ENCODE data around the gene ZNF555.
"Not testable (repeated sequence)": the region's sequence is repeated elsewhere in the genome, so short reads cannot be mapped to it uniquely, and the experiment has no call there.

Gene ZNF555

DNA sequence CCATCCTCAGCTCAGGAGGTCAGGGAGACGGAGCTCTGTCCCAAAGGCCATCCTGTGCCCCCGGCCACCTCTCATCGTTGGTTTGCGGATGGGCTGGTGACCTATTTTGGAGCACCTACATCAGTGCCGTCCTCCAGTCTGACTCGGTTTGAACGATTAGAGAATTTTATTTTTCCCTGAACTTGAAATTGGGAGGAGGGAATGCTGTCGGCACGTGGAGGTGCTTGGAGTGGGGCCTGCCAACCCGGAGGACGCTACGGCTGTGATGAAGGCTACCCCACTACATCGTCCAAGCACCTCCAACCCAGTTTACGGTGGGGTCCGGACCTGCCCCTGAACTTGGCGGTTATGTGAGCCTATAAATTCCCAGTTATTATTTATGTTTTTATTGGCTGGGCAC, 24.6 kb upstream of the ZNF555 start:
- TF ChIP-seq CTCF (IDR thresholded peaks at IDR 0.05; ENCODE audit: low read depth, low read length, missing control alignments), result no peak
- H3K4me3 ChIP-seq (ENCODE audit: low read depth, low read length), result no peak overlapping the region
- DNase-seq (ENCODE audit: low read depth), result no peak
- in situ Hi-C loops (cut with HindIII; ENCODE audit: low sequenced_read_pairs), result no loop called here

DNA sequence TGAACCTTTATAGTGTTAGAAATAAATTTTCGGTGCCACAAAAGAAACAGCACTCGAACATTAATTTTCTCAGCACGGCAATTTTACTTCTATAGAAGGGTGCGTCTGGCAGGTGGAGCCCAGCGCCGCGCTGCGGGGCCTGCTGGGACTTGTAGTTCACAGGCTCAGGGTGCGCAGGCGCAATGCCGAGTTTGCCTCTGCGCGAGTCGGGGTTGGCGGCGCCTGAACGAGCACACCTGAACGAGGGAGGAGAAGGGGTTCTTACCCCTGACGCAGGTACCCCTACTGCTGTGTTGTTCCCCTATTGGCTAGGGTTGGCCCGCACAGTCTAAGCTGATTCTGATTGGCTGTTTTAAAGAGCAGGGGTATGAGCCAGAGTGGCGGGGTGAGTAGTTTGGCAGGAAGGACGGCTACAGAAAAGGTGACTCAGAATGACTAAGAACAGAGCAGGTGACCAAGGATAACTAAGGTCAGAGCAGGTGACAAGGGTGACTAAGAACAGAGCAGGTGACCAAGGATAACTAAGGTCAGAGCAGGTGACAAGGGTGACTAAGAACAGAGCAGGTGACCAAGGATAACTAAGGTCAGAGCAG, 23.9 kb upstream of the ZNF555 start:
- in situ Hi-C loops (cut with HindIII; ENCODE audit: low sequenced_read_pairs), result not testable (repeated sequence)

GRCh38 chr19:2819540-2820111, 21.6 kb upstream of the ZNF555 start, which contains the start of gene ZNF554:
TSS of gene ZNF554 (plus strand) at chr19:2819868. CDS start at chr19:2820072, 204 bp downstream.
- peak; percentile 98 for TF ChIP-seq CTCF (IDR thresholded peaks at IDR 0.05; ENCODE audit: low read depth, low read length, missing control alignments)
- DNase-seq (ENCODE audit: low read depth), result peak; percentile 90
- H3K4me3 ChIP-seq (ENCODE audit: low read depth, low read length), result peak within 1 kb of the TSS; percentile 75
- in situ Hi-C loops (cut with HindIII; ENCODE audit: low sequenced_read_pairs), result no loop called here

More for the DNA sequence above, 23.9 kb upstream of the ZNF555 start:
- DNase-seq (ENCODE audit: low read depth); H3K4me3 ChIP-seq (ENCODE audit: low read depth, low read length): not testable (repeated sequence)

DNA sequence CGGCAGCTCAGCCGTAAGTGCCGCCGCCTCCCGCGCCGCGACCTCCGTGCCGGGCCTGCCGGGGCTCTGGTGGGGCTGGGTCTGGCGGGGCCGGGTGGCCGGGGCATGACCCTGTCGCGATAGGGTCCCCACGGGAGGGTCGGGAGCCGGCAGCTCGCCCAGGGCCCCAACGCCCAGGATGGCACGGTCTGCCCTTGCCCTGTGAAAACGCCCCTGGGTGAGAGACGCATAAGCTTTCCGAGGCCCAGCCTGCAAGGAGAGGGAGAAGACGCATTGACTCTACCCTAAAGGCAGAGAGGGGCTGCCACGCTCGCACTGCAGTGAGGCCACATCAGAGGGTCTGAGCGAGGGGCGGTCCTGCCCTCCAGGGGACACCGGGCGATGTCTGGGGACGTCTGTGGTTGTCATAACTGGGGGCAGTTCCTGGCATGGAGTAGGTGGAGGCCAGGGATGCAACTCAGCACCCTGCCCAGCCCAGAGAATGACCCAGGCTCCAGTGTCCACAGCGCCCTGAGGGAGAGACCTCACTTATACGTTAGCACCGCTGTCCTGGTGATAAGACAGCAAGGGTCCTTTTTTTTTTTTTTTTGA, 21.1 kb upstream of the ZNF555 start:
- no peak for DNase-seq (ENCODE audit: low read depth)
- peak overlapping the region; percentile 75 for H3K4me3 ChIP-seq (ENCODE audit: low read depth, low read length)
- TF ChIP-seq CTCF (IDR thresholded peaks at IDR 0.05; ENCODE audit: low read depth, low read length, missing control alignments), result no peak
- in situ Hi-C loops (cut with HindIII; ENCODE audit: low sequenced_read_pairs), result no loop called here

DNA sequence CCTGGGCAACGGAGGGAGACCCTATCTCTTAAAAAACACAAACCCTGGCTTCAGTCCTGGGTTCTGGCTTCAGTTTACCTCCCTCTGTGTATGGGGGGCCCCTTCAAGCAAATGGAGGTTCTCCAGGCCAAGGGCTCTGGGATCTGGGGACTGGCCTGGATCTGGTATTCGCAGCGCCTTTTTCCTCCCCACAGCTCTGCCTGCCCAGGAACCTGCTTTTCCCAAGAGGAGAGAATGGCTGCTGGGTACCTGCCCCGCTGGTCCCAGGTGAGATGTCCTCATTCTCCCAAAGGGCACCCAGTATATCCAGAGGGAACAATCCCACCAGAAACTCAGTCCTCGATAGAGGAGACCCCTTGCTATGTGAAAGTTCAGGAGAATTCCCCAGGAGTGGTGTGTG, 18.4 kb upstream of the ZNF555 start:
- TF ChIP-seq CTCF (IDR thresholded peaks at IDR 0.05; ENCODE audit: low read depth, low read length, missing control alignments), result no peak
- in situ Hi-C loops (cut with HindIII; ENCODE audit: low sequenced_read_pairs), result no loop called here
- DNase-seq (ENCODE audit: low read depth), result no peak
- H3K4me3 ChIP-seq (ENCODE audit: low read depth, low read length), result no peak overlapping the region

DNA sequence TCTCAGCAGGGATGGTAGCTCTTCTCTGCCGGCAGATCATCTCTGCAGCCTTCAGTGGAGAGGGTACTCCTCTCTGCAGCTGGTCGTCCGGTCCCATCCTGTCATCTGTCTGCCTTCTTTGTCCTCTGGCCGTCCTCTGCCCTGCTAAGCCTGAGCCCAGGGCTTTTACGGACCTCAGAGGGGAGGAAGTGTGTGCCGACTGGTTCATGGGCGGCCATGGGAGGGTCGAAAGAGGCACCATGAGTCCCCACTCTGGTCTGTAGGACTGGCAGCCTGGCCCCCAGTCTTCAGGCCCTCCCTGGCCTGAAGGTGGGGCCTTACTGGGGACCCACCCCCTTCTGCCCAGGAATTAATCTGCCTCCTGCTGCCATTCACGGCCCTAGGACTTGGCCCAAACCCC, 17.6 kb upstream of the ZNF555 start:
- TF ChIP-seq CTCF (IDR thresholded peaks at IDR 0.05; ENCODE audit: low read depth, low read length, missing control alignments), result no peak
- no peak overlapping the region for H3K4me3 ChIP-seq (ENCODE audit: low read depth, low read length)
- DNase-seq (ENCODE audit: low read depth), result no peak
- in situ Hi-C loops (cut with HindIII; ENCODE audit: low sequenced_read_pairs), result no loop called here

DNA sequence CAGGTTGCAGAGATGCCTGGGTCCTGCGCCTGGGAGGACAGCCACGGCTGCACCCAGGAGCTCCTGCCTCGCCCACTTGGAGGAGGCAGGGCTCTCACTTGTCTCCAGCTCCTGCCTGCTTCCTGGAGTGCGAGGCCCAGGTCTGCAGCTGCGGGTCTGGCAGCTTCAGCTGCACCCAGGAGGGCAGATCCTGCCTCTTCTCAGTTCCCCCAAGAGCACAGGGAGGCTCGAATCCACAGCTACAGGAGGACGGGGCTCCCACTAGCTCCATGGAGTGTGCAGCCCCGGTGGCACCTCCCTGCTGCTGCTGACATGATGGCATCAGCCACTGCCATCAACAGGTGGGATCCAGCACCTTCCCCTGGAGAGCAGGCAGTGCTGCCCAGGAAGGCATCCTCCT, 17.1 kb upstream of the ZNF555 start:
- in situ Hi-C loops (cut with HindIII; ENCODE audit: low sequenced_read_pairs), result no loop called here
- no peak for DNase-seq (ENCODE audit: low read depth)
- no peak overlapping the region for H3K4me3 ChIP-seq (ENCODE audit: low read depth, low read length)
- no peak for TF ChIP-seq CTCF (IDR thresholded peaks at IDR 0.05; ENCODE audit: low read depth, low read length, missing control alignments)

Data from astrocyte of the cerebellum (primary cell).